GM21529 (cell line): Measurements from ENCODE around the gene C1orf50.

Experiments used
- ATAC-seq: cut with Tn5 transposase; IDR thresholded peaks from one replicate; pipeline ENCODE4 v1.9.1; 2021; ENCODE audit not compliant: unreplicated experiment

Gene C1orf50

GRCh38 chr1:42758641-42759040 is 8.4 kb upstream of the C1orf50 start:
- ATAC-seq = no peak

- ATAC-seq = no peak
These were observed 7.9 kb upstream of the C1orf50 start for GRCh38 chr1:42759114-42759513.

- no peak for ATAC-seq
These were observed 5.5 kb upstream of the C1orf50 start for GRCh38 chr1:42761567-42761966.

- ATAC-seq = no peak
These were observed 4.8 kb upstream of the C1orf50 start for GRCh38 chr1:42762269-42762668.

- ATAC-seq = no peak
These were observed 1.8 kb upstream of the C1orf50 start for GRCh38 chr1:42765269-42765668.

GRCh38 chr1:42765832-42766740 is 963 bp upstream of the C1orf50 start:
- peak; percentile 28 for ATAC-seq

GRCh38 chr1:42767510-42768000 is 506 bp downstream of the C1orf50 start:
- ATAC-seq = peak; percentile 20

- no peak for ATAC-seq
These were observed 1.1 kb downstream of the C1orf50 start for GRCh38 chr1:42768172-42768571.

- no peak for ATAC-seq
These were observed 2.8 kb downstream of the C1orf50 start for GRCh38 chr1:42769811-42770210.

GRCh38 chr1:42773420-42773819 is 6.4 kb downstream of the C1orf50 start:
- ATAC-seq = no peak

- no peak for ATAC-seq
These were observed 8.0 kb downstream of the C1orf50 start for GRCh38 chr1:42774928-42775526.

- ATAC-seq = no peak
These were observed 9.5 kb downstream of the C1orf50 start for GRCh38 chr1:42776502-42776901.

GRCh38 chr1:42777852-42778251 is 10.8 kb downstream of the C1orf50 start:
- ATAC-seq = no peak

- no peak for ATAC-seq
These were observed 12.7 kb downstream of the C1orf50 start for GRCh38 chr1:42779725-42780124.

GRCh38 chr1:42780176-42780575 is 13.1 kb downstream of the C1orf50 start:
- no peak for ATAC-seq

GRCh38 chr1:42783092-42783491 is 16.0 kb downstream of the C1orf50 start:
- ATAC-seq = no peak

- ATAC-seq = no peak
These were observed 17.5 kb downstream of the C1orf50 start for GRCh38 chr1:42784547-42784945.

- no peak for ATAC-seq
These were observed 18.1 kb downstream of the C1orf50 start, which contains the start of gene TMEM269 for GRCh38 chr1:42784946-42785693. TMEM269 (plus strand) TSS chr1:42784991; CDS start chr1:42789894, 4,903 bp downstream.

- no peak for ATAC-seq
These were observed 19.0 kb downstream of the C1orf50 start for GRCh38 chr1:42786097-42786496.

GRCh38 chr1:42788021-42788420 is 21.0 kb downstream of the C1orf50 start:
- ATAC-seq = no peak

- ATAC-seq = no peak
These were observed 26.8 kb downstream of the C1orf50 start for GRCh38 chr1:42793824-42794223.
